Ovary (tissue), 9 donors: Measurements from ENCODE around the gene EDAR. TPM values are rescaled to one million over a fixed set of nuclear protein-coding genes. Genes with fewer than 3 reads are reported as not detected.

Experiments
- DNase-seq, 5 donors: peaks; one replicate each; pipeline ENCODE4 v3.0.0-alpha.2; 2019 to 2020
- H3K27ac ChIP-seq, 2 donors: fragments of 200-600 bp; one replicate each; pipeline versions ENCODE4 v1.5.1 to v1.8.0; 2019 to 2022
- H3K27me3 ChIP-seq: fragments of 200-600 bp; one replicate; pipeline ENCODE4 v1.8.0; 2022
- H3K36me3 ChIP-seq: fragments of 200-600 bp; sonication (generic); one replicate; pipeline ENCODE4 v1.5.1; 2019
- H3K4me1 ChIP-seq: one replicate; pipeline ENCODE4 v1.8.1; 2013; ENCODE audit warnings: mild to moderate bottlenecking, moderate library complexity; ENCODE audit not compliant: insufficient read depth
- H3K4me3 ChIP-seq: fragments of 200-600 bp; sonication (generic); one replicate; pipeline ENCODE4 v1.5.1; 2017
- H3K9me3 ChIP-seq, 2 donors: fragments of 200-600 bp in 1 of 2; sonication (generic) in 1 of 2; one replicate each; pipeline versions ENCODE4 v1.5.1 to v1.8.1; 2013 to 2019; ENCODE audit warnings: mild to moderate bottlenecking in 1 of 2, moderate library complexity in 1 of 2
- CTCF ChIP-seq, 3 donors: fragments of 450-650 bp in 2 of 3; fragments of 200-600 bp in 1 of 3; IDR thresholded peaks; one replicate each; pipeline versions ENCODE4 v1.5.1 to v1.8.0; 2016 to 2022; ENCODE audit warnings: antibody characterized with exemption in 3 of 3, mild to moderate bottlenecking in 1 of 3
- EP300 ChIP-seq: sonication (generic); formaldehyde crosslinking; IDR thresholded peaks from one replicate; pipeline ENCODE4 v1.6.1; 2017; ENCODE audit warnings: antibody characterized with exemption
- POLR2A ChIP-seq: fragments of 450-650 bp; IDR thresholded peaks from one replicate; pipeline ENCODE4 v1.6.1; 2017; ENCODE audit warnings: antibody characterized with exemption, mild to moderate bottlenecking, moderate library complexity
- WGBS, 3 donors: extraction: QIAGEN DNeasy Blood & Tissue Kit in 1 of 3; methylation state at CpG; one replicate each; pipeline versions ENCODE4 v1.1.5 to v1.1.7; 2013 to 2017; 5-methylcytosine and 5-hydroxymethylcytosine counted together
- intact Hi-C, 4 donors: fragments of 100-400 bp; cut with DNase I; formaldehyde crosslinking; loops; one replicate each; pipeline versions ENCODE4 v1.11.0 to v1.15.1; 2022 to 2023
- polyA plus RNA-seq, 2 donors: library from polyadenylated mRNA; stranded (reverse); fragments of 200-250 nt in 1 of 2; fragments of 350-450 nt in 1 of 2; fragmentation: Illumina TruSeq in 1 of 2; extraction: RNeasy Lipid Tissue Mini Kit (QIAGEN cat#74804) in 1 of 2; gene quantifications; one replicate each; pipeline ENCODE4 v1.2.3, GENCODE V29; 2013 to 2014
- total RNA-seq, 7 donors: library from RNA; depleted of rRNA in 2 of 7; stranded (reverse); fragments of >200 nt in 2 of 7; fragmentation: NEBNext Ultra II Directional in 3 of 7; extraction: Animal tissue kit (Norgen Biotek cat#: 25700) in 3 of 7; gene quantifications; one replicate each; pipeline versions ENCODE4 v1.1.0 to v1.2.4, GENCODE V29; 2016 to 2023
- donor health status: DM: no; HTN: no; CAD: no; lungs with moderate emphysema.
- donor health status: DM: no; HTN: no; CAD: no.
- donor health status: Bipolar disorder and iron deficiency.
- donor health status: DM: yes; HTN: yes; CAD: no.
- donor health status: DM: no; HTN: no; CAD: no.
- donor health status: DM: yes; HTN: yes; CAD: no.

The EDAR gene
- total and polyA plus RNA-seq, 9 donors, result 0.11 to 0.13 (median 0.11) TPM; not detected in 6

DNA sequence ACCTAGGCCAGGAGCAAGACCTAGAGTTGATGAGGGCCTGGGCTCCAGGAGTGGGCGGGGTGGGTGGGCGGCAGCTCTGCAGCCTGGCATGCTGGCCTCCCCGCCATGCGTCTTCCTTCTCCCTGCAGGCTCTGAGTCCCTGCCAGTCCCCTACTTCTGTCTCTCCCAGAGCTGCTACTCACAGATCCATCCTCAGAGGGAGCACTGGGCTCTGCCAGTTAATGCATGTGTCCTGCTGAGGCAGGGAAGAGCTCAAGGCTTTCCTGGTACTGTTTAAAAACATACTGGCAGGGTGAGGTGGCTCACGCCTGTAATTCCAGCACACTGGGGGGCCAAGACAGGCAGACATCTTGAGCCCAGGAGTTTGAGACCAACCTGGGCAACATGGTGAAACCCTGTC lies 38.7 kb upstream of the EDAR start:
- 94 to 98% (median 95%) methylated on average over 4 to 5 of the region's 5 CpGs for WGBS, 3 donors
- Histone ChIP-seq H3K27ac (no peak overlapping the region), H3K4me3 (no peak overlapping the region), H3K27me3 (no peaks in the 10 kb centered on the region), H3K9me3 (no peaks in the 10 kb centered on the region), H3K4me1 (peaks cover 1% of the 10 kb centered on the region), H3K36me3 (no peaks in the 10 kb centered on the region)
- DNase-seq, result no peak
- intact Hi-C loops, result no loop called here
- TF ChIP-seq EP300, result no peak
- no peak for TF ChIP-seq CTCF (IDR thresholded peaks at IDR 0.05)
- TF ChIP-seq POLR2A, result no peak

DNA sequence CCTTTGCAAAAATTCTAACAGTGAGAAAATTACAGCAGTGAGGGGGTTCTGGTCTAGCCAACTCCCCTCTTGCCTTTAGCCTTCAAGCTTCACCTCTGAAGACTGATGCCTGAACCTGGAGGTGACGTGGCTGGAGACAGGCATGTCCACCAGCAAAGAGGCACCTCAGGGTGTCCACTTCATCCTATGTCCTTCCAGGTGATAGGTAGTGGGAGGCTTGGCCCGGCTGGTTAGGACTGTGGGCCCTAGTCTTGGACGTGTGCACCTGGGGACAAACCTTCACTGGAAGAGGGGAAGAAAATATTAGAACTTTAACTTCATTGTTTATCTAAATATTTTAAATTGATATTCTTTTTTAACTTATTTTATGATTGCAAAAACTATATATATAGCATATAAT lies 35.5 kb upstream of the EDAR start:
- intact Hi-C loops, result no loop called here
- Histone ChIP-seq H3K27ac (no peak overlapping the region), H3K4me3 (no peak overlapping the region), H3K27me3 (no peaks in the 10 kb centered on the region), H3K9me3 (no peaks in the 10 kb centered on the region), H3K4me1 (no peaks in the 10 kb centered on the region), H3K36me3 (no peaks in the 10 kb centered on the region)
- WGBS, 3 donors, result 83 to 91% (median 86%) methylated on average over 3 of the region's 3 CpGs
- no peak for TF ChIP-seq CTCF (IDR thresholded peaks at IDR 0.05)
- TF ChIP-seq EP300, result no peak
- no peak for TF ChIP-seq POLR2A
- no peak for DNase-seq

DNA sequence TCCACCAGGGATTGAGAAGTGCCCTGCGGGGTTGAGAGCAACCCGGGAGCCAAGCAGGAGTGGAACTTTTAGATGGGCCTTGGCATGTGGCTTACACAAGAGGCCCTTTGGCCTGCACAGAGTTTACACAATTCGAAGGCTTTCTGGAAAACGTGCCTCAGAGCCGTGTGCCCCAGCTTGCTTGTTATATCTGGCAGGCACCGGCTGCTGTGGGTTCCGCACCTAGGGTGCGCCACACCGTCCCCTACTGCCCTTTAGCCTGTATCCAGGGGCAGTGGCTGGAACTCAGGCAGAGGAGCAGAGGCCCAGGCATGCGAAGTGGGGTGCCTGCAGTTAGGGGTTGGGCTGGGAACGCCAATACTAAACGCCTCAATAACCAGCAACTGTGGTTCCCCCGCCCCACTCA lies 32.9 kb upstream of the EDAR start:
- H3K27ac ChIP-seq, result no peak overlapping the region
- H3K4me3 ChIP-seq, result no peak overlapping the region
- intact Hi-C loops, result no loop called here
- WGBS, 3 donors, result 87 to 91% (median 91%) methylated on average over 13 of the region's 13 CpGs
- H3K9me3 ChIP-seq, result no peaks in the 10 kb centered on the region
- DNase-seq, result no peak
- TF ChIP-seq EP300 (no peak), CTCF (IDR thresholded peaks at IDR 0.05) (no peak), POLR2A (no peak)
- H3K27me3 ChIP-seq, result no peaks in the 10 kb centered on the region
- H3K4me1 ChIP-seq, result no peaks in the 10 kb centered on the region
- H3K36me3 ChIP-seq, result no peaks in the 10 kb centered on the region

GRCh38 chr2:109020217-109020637 lies 31.2 kb upstream of the EDAR start:
- 15 to 26% (median 19%) methylated on average over 7 of the region's 7 CpGs for WGBS, 3 donors

More at GRCh38 chr2:109020217-109020637, 31.2 kb upstream of the EDAR start:
- no peak overlapping the region for H3K27ac ChIP-seq
- TF ChIP-seq POLR2A (no peak), EP300 (no peak), CTCF (IDR thresholded peaks at IDR 0.05) (no peak)
- no peak overlapping the region for H3K4me3 ChIP-seq
- DNase-seq, result no peak
- no peaks in the 10 kb centered on the region for H3K27me3 ChIP-seq
- H3K4me1 ChIP-seq, result no peaks in the 10 kb centered on the region
- intact Hi-C loops, result no loop called here
- H3K9me3 ChIP-seq, result no peaks in the 10 kb centered on the region
- no peaks in the 10 kb centered on the region for H3K36me3 ChIP-seq
